NAMALWA (cell line): Measurements from ENCODE around the gene FMNL3.
"Not testable (repeated sequence)": the region's sequence is repeated elsewhere in the genome, so short reads cannot be mapped to it uniquely, and the experiment has no call there.

Experiments used
- DNase-seq: peaks from one replicate; pipeline ENCODE4 v3.0.0-alpha.2; 2015; ENCODE audit warnings: low spot score

Gene FMNL3

GRCh38 chr12:49631336-49631907 lies 75.8 kb downstream of the FMNL3 start:
- no peak for DNase-seq

GRCh38 chr12:49627752-49628360 lies 79.3 kb downstream of the FMNL3 start:
- no peak for DNase-seq

GRCh38 chr12:49626836-49627235 lies 80.4 kb downstream of the FMNL3 start:
- no peak for DNase-seq

GRCh38 chr12:49626169-49626835 lies 80.9 kb downstream of the FMNL3 start:
- peak; percentile 23 for DNase-seq

- no peak for DNase-seq
Observed at GRCh38 chr12:49624921-49625577, 82.2 kb downstream of the FMNL3 start.

GRCh38 chr12:49623142-49623904 lies 83.9 kb downstream of the FMNL3 start, which contains the start of gene PRPF40B:
TSS of gene PRPF40B (plus strand) at chr12:49623561. CDS start at chr12:49623591, 30 bp downstream.
- peak; percentile 91 for DNase-seq

GRCh38 chr12:49622501-49623141 lies 84.6 kb downstream of the FMNL3 start:
- DNase-seq, result peak; percentile 86

GRCh38 chr12:49621651-49622500 lies 85.3 kb downstream of the FMNL3 start:
- peak; percentile 26 for DNase-seq

- no peak for DNase-seq
Observed at GRCh38 chr12:49619286-49619685, 87.9 kb downstream of the FMNL3 start.

GRCh38 chr12:49618576-49618975 lies 88.6 kb downstream of the FMNL3 start:
- no peak for DNase-seq

- no peak for DNase-seq
Observed at GRCh38 chr12:49616533-49617219, 90.5 kb downstream of the FMNL3 start.

- DNase-seq, result no peak
Observed at GRCh38 chr12:49615725-49616124, 91.5 kb downstream of the FMNL3 start.

- no peak for DNase-seq
Observed at GRCh38 chr12:49612210-49612609, 95.0 kb downstream of the FMNL3 start.

- DNase-seq, result not testable (repeated sequence)
Observed at GRCh38 chr12:49610785-49611184, 96.4 kb downstream of the FMNL3 start.

- DNase-seq, result no peak
Observed at GRCh38 chr12:49609875-49610154, 97.4 kb downstream of the FMNL3 start.

- DNase-seq, result no peak
Observed at GRCh38 chr12:49609059-49609874, 97.9 kb downstream of the FMNL3 start.

- DNase-seq, result not testable (repeated sequence)
Observed at GRCh38 chr12:49605539-49605938, 101.7 kb downstream of the FMNL3 start, which contains the start of gene FAM186B. TSS of gene FAM186B (minus strand) at chr12:49605639. CDS start at chr12:49605477, 162 bp downstream.

GRCh38 chr12:49604856-49605255 lies 102.3 kb downstream of the FMNL3 start:
- DNase-seq, result no peak

GRCh38 chr12:49603721-49604120 lies 103.5 kb downstream of the FMNL3 start:
- DNase-seq, result no peak
